A549 (cell line): ENCODE measurements around the gene MAP3K1. TPM values are rescaled to one million over a fixed set of nuclear protein-coding genes. Genes with fewer than 3 reads are reported as not detected.
A peak's percentile ranks its signal among the peaks of the same experiment; 100 is the strongest.

Experiments
- ATAC-seq, 2 experiments: fragments of 200-7000 bp in 1 of 2; fragments of >200 bp in 1 of 2; cut with Nextera tagmentation in 1 of 2; cut with Tn5 transposase in 1 of 2; 3 replicates each; pipeline versions ENCODE4 v1.8.0 to v1.9.1; 2018 to 2020; ENCODE audit warnings: mild to moderate bottlenecking in 1 of 2, moderate library complexity in 1 of 2
- CTCF ChIA-PET: fragments of 300-600 bp; sonication (Branson Sonifier 250); formaldehyde crosslinking; extraction: SDS; loops from one replicate; lab custom pipeline; 2021; ENCODE audit warnings: antibody characterized with exemption, inconsistent platforms; lab: Yijun Ruan, JAX
- POLR2A ChIA-PET: fragments of 350-600 bp; formaldehyde crosslinking; extraction: SDS; loops from one replicate; lab custom pipeline; 2021; ENCODE audit warnings: antibody characterized with exemption, inconsistent platforms; lab: Yijun Ruan, JAX
- DNase-seq, 2 experiments: peaks; one replicate each; pipeline versions ENCODE4 v3.0.0 to v3.0.0-alpha.2; 2011 to 2016; ENCODE audit warnings: low read depth in 1 of 2, low spot score in 1 of 2
- FAIRE-seq: peaks from 2 replicates; lab custom pipeline; 2011; peaks lifted over from hg19 to GRCh38; lab: Jason Lieb, UNC
- H3K27ac ChIP-seq, 2 experiments: fragments of >200 bp; sonication (Bioruptor Twin); formaldehyde crosslinking; 3 replicates each; pipeline ENCODE4 v1.5.1; 2016 to 2017
- H3K4me1 ChIP-seq: fragments of >200 bp; sonication (Bioruptor Twin); formaldehyde crosslinking; 3 replicates; pipeline ENCODE4 v1.6.1; 2016
- H3K4me2 ChIP-seq: fragments of >200 bp; sonication (Bioruptor Twin); formaldehyde crosslinking; 3 replicates; pipeline ENCODE4 v1.6.1; 2016
- H3K4me3 ChIP-seq: fragments of >200 bp; sonication (Bioruptor Twin); formaldehyde crosslinking; 3 replicates; pipeline ENCODE4 v1.5.1; 2016
- H3K9me3 ChIP-seq: fragments of >200 bp; sonication (Bioruptor Twin); formaldehyde crosslinking; 3 replicates; pipeline ENCODE4 v1.6.1; 2016
- ATOH8 ChIP-seq: fragments of 250-450 bp; sonication (Bioruptor Pico); IDR thresholded peaks from 2 replicates; pipeline ENCODE4 v1.5.0; 2020; ENCODE audit warnings: low read depth, mild to moderate bottlenecking, moderate library complexity
- BHLHE40 ChIP-seq: IDR thresholded peaks from 2 replicates; pipeline ENCODE4 v1.6.1; 2012; ENCODE audit warnings: low read depth, low read length, inconsistent platforms
- CHD4 ChIP-seq: fragments of 200-600 bp; sonication (generic); IDR thresholded peaks from 2 replicates; pipeline ENCODE4 v1.6.1; 2016; ENCODE audit warnings: antibody characterized with exemption, mild to moderate bottlenecking, borderline replicate concordance
- EHF ChIP-seq: fragments of 250-450 bp; sonication (Bioruptor Pico); IDR thresholded peaks from 2 replicates; pipeline ENCODE4 v1.5.0; 2020; ENCODE audit warnings: mild to moderate bottlenecking
- EP300 ChIP-seq, 2 experiments: fragments of >200 bp; sonication (Bioruptor Twin); formaldehyde crosslinking; IDR thresholded peaks; 2 replicates in 1 of 2; 3 replicates in 1 of 2; pipeline ENCODE4 v1.6.1; 2016 to 2017
- FOSB ChIP-seq: fragments of 250-450 bp; sonication (Bioruptor Pico); IDR thresholded peaks from 2 replicates; pipeline ENCODE4 v1.5.0; 2020; ENCODE audit warnings: mild to moderate bottlenecking, moderate library complexity
- GATA3 ChIP-seq: IDR thresholded peaks from 2 replicates; pipeline ENCODE4 v1.6.1; 2012; ENCODE audit warnings: borderline replicate concordance
- HDAC2 ChIP-seq: fragments of 200-600 bp; sonication (generic); IDR thresholded peaks from 2 replicates; pipeline ENCODE4 v1.6.1; 2016
- HOXB13 ChIP-seq: fragments of 250-450 bp; sonication (Bioruptor Pico); IDR thresholded peaks from 2 replicates; pipeline ENCODE4 v1.5.0; 2020; ENCODE audit warnings: low read depth, mild to moderate bottlenecking, moderate library complexity
- HOXB5 ChIP-seq: fragments of 250-450 bp; sonication (Bioruptor Pico); IDR thresholded peaks from 2 replicates; pipeline ENCODE4 v1.5.0; 2020; ENCODE audit warnings: mild to moderate bottlenecking, moderate library complexity
- JUN ChIP-seq, 2 experiments: fragments of >200 bp; sonication (Bioruptor Twin); formaldehyde crosslinking; IDR thresholded peaks; 2 replicates in 1 of 2; 3 replicates in 1 of 2; pipeline ENCODE4 v1.6.1; 2016 to 2017
- MAFK ChIP-seq: fragments of 450-650 bp; IDR thresholded peaks from 2 replicates; pipeline ENCODE4 v1.6.1; 2014; ENCODE audit not compliant: partially characterized antibody
- MAZ ChIP-seq: fragments of 150-350 bp; IDR thresholded peaks from 2 replicates; pipeline ENCODE4 v1.6.1; 2014; ENCODE audit warnings: antibody characterized with exemption, low read depth, low read length, borderline replicate concordance
- NFE2L2 ChIP-seq: fragments of 150-350 bp; conservative IDR thresholded peaks from 2 replicates; pipeline ENCODE4 v1.6.1; 2014; ENCODE audit warnings: low read length
- NPAS2 ChIP-seq: fragments of 250-450 bp; sonication (Bioruptor Pico); IDR thresholded peaks from 2 replicates; pipeline ENCODE4 v1.8.0; 2022; ENCODE audit warnings: mild to moderate bottlenecking, moderate library complexity, borderline replicate concordance
- NR3C1 ChIP-seq: fragments of >200 bp; sonication (Bioruptor Twin); formaldehyde crosslinking; IDR thresholded peaks from 3 replicates; pipeline ENCODE4 v1.6.1; 2017
- PHF8 ChIP-seq: fragments of 200-600 bp; sonication (generic); IDR thresholded peaks from 2 replicates; pipeline ENCODE4 v1.6.1; 2016; ENCODE audit warnings: low read depth, mild to moderate bottlenecking, antibody characterized with exemption, moderate library complexity, borderline replicate concordance
- RAD21 ChIP-seq, 2 experiments: fragments of >200 bp in 1 of 2; sonication (Bioruptor Twin) in 1 of 2; formaldehyde crosslinking in 1 of 2; IDR thresholded peaks in 1 of 2; conservative IDR thresholded peaks in 1 of 2; 2 replicates in 1 of 2; 3 replicates in 1 of 2; pipeline ENCODE4 v1.6.1; 2012 to 2018; ENCODE audit warnings: inconsistent platforms in 1 of 2
- REST ChIP-seq: fragments of 200-600 bp; sonication (generic); IDR thresholded peaks from 2 replicates; pipeline ENCODE4 v1.6.1; 2016; ENCODE audit warnings: antibody characterized with exemption, mild to moderate bottlenecking, moderate library complexity
- SREBF2 ChIP-seq: fragments of 450-650 bp; IDR thresholded peaks from 2 replicates; pipeline ENCODE4 v1.6.1; 2014; ENCODE audit warnings: mild to moderate bottlenecking, moderate library complexity
- TFCP2L1 ChIP-seq: fragments of 250-450 bp; sonication (Bioruptor Pico); IDR thresholded peaks from 2 replicates; pipeline ENCODE4 v1.5.0; 2021; ENCODE audit warnings: mild to moderate bottlenecking
- TP53 ChIP-seq: fragments of 250-450 bp; sonication (Bioruptor Pico); IDR thresholded peaks from 2 replicates; pipeline ENCODE4 v1.5.0; 2021; ENCODE audit warnings: mild to moderate bottlenecking, moderate library complexity
- ZFP36 ChIP-seq: fragments of 450-650 bp; IDR thresholded peaks from 2 replicates; pipeline ENCODE4 v1.6.1; 2014; ENCODE audit warnings: borderline replicate concordance; ENCODE audit not compliant: partially characterized antibody
- WGBS: methylation state at CpG from one replicate; pipeline ENCODE4 v1.1.6; 2017; ENCODE audit errors: missing lambda C conversion rate; 5-methylcytosine and 5-hydroxymethylcytosine counted together
- polyA plus RNA-seq, 4 experiments: library from polyadenylated mRNA; depleted of rRNA in 3 of 4; stranded (reverse); fragments of >200 nt; fragmentation: RNase III in 1 of 4; extraction: RNeasy Plus Mini Kit Qiagen cat#74134 plus additional on column Dnase treatment in 1 of 4; gene quantifications; 2 replicates in 3 of 4; 3 replicates in 1 of 4; pipeline ENCODE4 v1.2.3, GENCODE V29; 2011 to 2017
- TF ChIP-seq, protein P1 (sequence below): IDR thresholded peaks from 2 replicates; pipeline ENCODE4 v1.6.1; 2012
- TF ChIP-seq, protein P2 (sequence below): fragments of 150-350 bp; IDR thresholded peaks from 2 replicates; pipeline ENCODE4 v1.6.1; 2014; ENCODE audit warnings: low read depth, mild to moderate bottlenecking, low read length
- TF ChIP-seq, protein P3 (sequence below): fragments of 450-650 bp; IDR thresholded peaks from 2 replicates; pipeline ENCODE4 v1.6.1; 2014; ENCODE audit warnings: antibody characterized with exemption

The MAP3K1 gene
- polyA plus RNA-seq, 2 of the 4 experiments (the other 2 are of a cell fraction): 1.9 to 5.1 TPM

GRCh38 chr5:56769875-56770604 lies 45.3 kb upstream of the MAP3K1 start (continued):
- TF ChIP-seq ZFP36: no peak

DNA sequence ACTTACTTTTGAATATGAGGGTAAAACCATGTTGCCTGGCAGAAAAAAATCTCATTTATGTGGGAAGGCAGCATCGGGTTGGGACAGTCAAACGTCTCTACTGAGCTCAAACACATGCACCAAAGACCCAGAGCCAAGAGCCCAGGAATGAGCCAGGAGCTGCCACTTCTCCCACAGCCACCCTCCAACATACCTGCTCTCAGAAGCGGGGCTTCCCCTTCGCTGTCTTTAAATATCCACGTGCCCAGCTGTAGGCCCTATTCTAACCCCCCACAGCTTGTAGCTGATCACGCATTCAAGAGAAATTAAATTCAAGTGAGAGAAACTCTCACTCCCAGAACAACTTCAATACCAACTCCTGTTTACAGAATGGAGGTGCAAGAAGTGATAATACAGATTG lies 42.6 kb upstream of the MAP3K1 start:
- TF ChIP-seq BHLHE40 (no peak), MAFK (no peak), MAZ (no peak), GATA3 (no peak), SREBF2 (no peak), FOSB (no peak), HOXB13 (CRISPR knock-in tag) (no peak), TFCP2L1 (CRISPR knock-in tag) (no peak), NR3C1 (no peak), NPAS2 (CRISPR knock-in tag) (no peak), CHD4 (no peak), PHF8 (no peak), HDAC2 (no peak), RAD21 (conservative IDR thresholded peaks at IDR 0.05 in 1 of 2, IDR thresholded peaks at IDR 0.05 in 1 of 2) (no peak), TP53 (no peak)
- TF ChIP-seq, protein P1, sequence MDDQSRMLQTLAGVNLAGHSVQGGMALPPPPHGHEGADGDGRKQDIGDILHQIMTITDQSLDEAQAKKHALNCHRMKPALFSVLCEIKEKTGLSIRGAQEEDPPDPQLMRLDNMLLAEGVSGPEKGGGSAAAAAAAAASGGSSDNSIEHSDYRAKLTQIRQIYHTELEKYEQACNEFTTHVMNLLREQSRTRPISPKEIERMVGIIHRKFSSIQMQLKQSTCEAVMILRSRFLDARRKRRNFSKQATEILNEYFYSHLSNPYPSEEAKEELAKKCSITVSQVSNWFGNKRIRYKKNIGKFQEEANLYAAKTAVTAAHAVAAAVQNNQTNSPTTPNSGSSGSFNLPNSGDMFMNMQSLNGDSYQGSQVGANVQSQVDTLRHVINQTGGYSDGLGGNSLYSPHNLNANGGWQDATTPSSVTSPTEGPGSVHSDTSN: no peak
- TF ChIP-seq, protein P2, sequence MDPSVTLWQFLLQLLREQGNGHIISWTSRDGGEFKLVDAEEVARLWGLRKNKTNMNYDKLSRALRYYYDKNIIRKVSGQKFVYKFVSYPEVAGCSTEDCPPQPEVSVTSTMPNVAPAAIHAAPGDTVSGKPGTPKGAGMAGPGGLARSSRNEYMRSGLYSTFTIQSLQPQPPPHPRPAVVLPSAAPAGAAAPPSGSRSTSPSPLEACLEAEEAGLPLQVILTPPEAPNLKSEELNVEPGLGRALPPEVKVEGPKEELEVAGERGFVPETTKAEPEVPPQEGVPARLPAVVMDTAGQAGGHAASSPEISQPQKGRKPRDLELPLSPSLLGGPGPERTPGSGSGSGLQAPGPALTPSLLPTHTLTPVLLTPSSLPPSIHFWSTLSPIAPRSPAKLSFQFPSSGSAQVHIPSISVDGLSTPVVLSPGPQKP: no peak
- TF ChIP-seq, protein P3, sequence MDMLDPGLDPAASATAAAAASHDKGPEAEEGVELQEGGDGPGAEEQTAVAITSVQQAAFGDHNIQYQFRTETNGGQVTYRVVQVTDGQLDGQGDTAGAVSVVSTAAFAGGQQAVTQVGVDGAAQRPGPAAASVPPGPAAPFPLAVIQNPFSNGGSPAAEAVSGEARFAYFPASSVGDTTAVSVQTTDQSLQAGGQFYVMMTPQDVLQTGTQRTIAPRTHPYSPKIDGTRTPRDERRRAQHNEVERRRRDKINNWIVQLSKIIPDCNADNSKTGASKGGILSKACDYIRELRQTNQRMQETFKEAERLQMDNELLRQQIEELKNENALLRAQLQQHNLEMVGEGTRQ: no peak
- CTCF ChIA-PET: interaction anchor here (0.6 to 1.1 kb wide), 2 partner anchors 88 to 369 kb away, joined by 5 read pairs; no protein-coding TSS in a partner anchor
- POLR2A ChIA-PET: no interaction called here
- no peak for DNase-seq
- Histone ChIP-seq H3K4me1 (no peaks in the 10 kb centered on the region), H3K4me3 (no peak overlapping the region), H3K27ac (no peak overlapping the region), H3K9me3 (no peaks in the 10 kb centered on the region), H3K4me2 (no peak overlapping the region)
- WGBS: 78% methylated on average over 6 of the region's 6 CpGs
- no peak for ATAC-seq
- no peak for FAIRE-seq

DNA sequence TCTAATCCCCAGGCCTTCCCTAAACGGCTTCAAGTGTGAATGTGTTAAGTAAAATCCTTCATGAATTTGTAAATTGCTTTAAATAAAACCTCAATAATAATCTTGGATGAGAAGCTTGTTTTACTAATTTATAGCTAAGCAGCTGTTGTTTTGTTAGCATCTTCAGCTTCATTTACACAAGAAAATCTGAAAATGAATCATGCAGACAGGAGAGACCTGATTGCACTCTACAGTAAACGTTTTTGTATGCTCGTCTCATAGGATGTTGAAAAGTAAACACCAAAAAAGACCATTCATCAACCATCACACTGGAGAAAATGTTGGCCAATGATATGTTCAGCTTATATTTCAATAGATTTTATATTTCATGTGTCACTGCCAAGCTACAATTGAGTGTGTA lies 40.4 kb upstream of the MAP3K1 start:
- Histone ChIP-seq H3K27ac (no peak overlapping the region), H3K9me3 (no peaks in the 10 kb centered on the region), H3K4me3 (no peak overlapping the region), H3K4me2 (no peak overlapping the region), H3K4me1 (no peaks in the 10 kb centered on the region)
- ATAC-seq (no peak), FAIRE-seq (peak; percentile 68), DNase-seq (no peak)
- ChIA-PET CTCF (interaction anchor here (0.7 to 1.6 kb wide), 3 partner anchors 10 to 64 kb away, joined by 3 read pairs; no protein-coding TSS in a partner anchor), POLR2A (no interaction called here)
- whole genome bisulfite sequencing: 33% methylated on average over 3 of the region's 3 CpGs
- TF ChIP-seq, protein P2: no peak
- TF ChIP-seq TP53: no peak
- TF ChIP-seq GATA3: no peak
- no peak for TF ChIP-seq CHD4
- no peak for TF ChIP-seq JUN (IDR thresholded peaks at IDR 0.05)
- no peak for TF ChIP-seq NPAS2 (CRISPR knock-in tag)
- TF ChIP-seq ATOH8 (CRISPR knock-in tag): no peak
- TF ChIP-seq REST: no peak
- no peak for TF ChIP-seq EHF (CRISPR knock-in tag)
- TF ChIP-seq HOXB13 (CRISPR knock-in tag): no peak
- no peak for TF ChIP-seq HOXB5 (CRISPR knock-in tag)
- no peak for TF ChIP-seq EP300 (IDR thresholded peaks at IDR 0.05)
- TF ChIP-seq NFE2L2: no peak
- no peak for TF ChIP-seq ZFP36
